Putamen (tissue), 1 donor: ENCODE measurements around the gene AQP1.

Source experiments
- DNase-seq: peaks from one replicate; pipeline ENCODE4 v3.0.0-alpha.2; 2016; ENCODE audit warnings: low spot score

Gene AQP1

GRCh38 chr7:30921540-30922401 is 10.1 kb downstream of the AQP1 start:
- no peak for DNase-seq

DNA sequence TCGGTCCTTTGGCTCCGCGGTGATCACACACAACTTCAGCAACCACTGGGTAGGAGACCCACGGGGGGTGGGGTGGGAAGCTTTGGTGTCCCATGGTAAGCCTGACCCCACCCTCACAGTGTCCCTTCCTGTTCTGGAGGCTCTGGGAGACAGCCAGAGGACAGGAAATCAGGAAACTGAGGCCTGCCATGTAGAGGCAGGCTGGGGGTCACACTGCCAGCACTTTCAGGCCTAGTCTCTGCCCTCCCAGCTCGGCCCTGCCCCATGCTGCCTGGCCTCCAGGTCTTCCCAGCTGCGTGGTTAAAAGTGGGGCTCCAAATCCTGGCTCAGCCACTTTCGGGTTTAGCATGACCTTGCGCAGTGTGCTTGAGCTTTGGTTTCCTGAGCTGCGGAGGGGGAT is 10.9 kb downstream of the AQP1 start:
- DNase-seq: no peak

- no peak for DNase-seq
These were observed 11.5 kb downstream of the AQP1 start for GRCh38 chr7:30923009-30923773.

GRCh38 chr7:30923774-30924413 is 12.2 kb downstream of the AQP1 start:
- no peak for DNase-seq

DNA sequence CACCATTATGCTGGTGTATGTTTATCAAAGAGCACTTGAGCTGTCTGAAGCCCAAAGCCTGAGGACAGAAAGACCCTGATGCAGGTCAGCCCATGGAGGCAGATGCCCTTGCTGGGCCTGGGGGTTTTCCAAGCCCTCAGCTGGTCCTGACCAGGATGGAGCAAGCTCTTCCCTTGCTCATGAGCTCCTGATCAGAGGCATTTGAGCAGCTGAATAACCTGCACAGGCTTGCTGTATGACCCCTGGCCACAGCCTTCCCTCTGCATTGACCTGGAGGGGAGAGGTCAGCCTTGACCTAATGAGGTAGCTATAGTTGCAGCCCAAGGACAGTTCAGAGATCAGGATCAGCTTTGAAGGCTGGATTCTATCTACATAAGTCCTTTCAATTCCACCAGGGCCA is 13.0 kb downstream of the AQP1 start:
- no peak for DNase-seq

- no peak for DNase-seq
These were observed 13.5 kb downstream of the AQP1 start for GRCh38 chr7:30925117-30925516.

- no peak for DNase-seq
These were observed 14.3 kb downstream of the AQP1 start for GRCh38 chr7:30925913-30926312.

DNA sequence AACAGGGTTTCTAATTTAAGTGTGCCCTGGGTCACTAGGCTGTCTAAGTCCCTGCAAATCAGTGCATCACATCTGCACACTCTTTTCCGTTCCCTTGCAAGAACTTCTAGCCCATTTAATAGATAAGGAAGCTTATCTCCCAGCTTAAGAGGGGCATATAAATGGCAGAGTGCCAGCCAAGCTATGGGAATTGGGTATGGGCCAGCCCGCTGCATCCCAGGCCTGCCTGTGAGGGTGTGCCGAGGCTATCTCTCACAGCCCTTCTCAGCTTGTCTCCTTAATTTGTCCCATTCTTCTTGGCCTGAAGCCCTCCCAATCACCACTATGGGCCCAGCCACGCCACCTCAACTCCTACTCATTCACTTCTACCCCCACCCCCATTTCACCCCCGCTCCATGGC is 14.7 kb downstream of the AQP1 start:
- DNase-seq: no peak

DNA sequence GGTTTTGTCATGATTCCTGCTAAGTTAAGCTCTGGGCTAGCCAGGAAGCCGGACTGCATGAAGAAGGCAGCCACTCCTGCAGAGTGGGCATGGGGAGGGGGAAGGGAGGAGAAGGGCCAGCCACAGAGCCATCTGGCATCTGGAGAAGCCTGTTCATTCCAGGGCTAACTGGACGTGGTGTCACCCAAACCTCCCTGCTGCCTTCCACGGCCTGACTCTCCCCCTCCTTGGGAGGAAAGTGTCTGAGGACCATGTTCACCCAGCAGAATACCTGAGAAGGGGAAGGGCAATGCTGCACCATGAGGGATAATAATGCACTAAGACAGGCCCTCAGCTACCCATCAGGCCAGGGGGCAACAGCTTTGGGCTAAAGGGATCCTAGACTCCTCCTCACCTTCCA is 15.4 kb downstream of the AQP1 start:
- DNase-seq: no peak

GRCh38 chr7:30927559-30927958 is 15.9 kb downstream of the AQP1 start:
- DNase-seq: no peak

GRCh38 chr7:30928254-30928872 is 16.7 kb downstream of the AQP1 start:
- no peak for DNase-seq

GRCh38 chr7:30929686-30930085 is 18.0 kb downstream of the AQP1 start:
- DNase-seq: no peak

- DNase-seq: no peak
These were observed 19.0 kb downstream of the AQP1 start for GRCh38 chr7:30930621-30931020.

GRCh38 chr7:30931161-30931928 is 19.7 kb downstream of the AQP1 start:
- no peak for DNase-seq

GRCh38 chr7:30931929-30932540 is 20.4 kb downstream of the AQP1 start:
- no peak for DNase-seq

- no peak for DNase-seq
These were observed 20.9 kb downstream of the AQP1 start for GRCh38 chr7:30932562-30932961.

DNA sequence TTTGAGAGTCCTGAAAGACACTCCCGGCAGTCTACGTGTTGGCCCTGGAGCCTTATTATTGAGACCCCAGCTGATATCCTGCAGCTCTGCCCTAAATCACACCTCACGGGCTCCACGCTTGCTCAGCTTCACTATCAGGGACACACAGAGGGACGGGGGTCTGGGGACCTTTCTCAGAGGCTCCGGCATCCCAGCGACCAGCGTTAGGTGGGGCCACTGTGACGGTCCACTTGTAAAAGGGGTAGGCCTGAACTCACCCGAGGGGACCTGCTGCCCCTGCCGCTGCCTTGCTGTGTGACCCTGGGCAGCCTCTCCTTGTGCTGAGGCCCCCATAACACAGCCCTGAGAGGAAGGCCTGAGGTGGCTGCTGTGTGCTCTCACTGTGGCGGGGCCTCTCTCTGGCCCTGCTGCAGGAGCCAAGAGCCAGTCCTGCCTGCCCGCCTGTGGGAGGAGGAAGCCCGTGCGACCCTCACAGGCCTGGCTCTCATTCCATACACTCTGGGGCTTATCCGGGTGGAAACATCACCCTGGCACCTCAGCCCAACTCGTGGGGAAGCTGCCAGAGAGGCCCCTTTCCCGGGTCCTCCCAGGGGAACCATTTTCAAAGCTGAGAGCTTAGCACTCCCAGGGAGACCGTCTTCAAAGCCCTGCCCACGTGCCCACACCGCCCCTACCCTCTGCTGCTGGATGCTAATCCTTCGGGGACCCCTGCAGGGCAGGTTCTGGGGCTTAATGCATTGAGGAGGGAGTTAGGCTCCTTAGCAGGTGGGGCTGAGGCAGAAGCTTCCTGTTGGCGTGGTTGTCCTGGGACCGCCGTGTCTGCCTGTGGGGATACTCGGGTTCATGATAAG is 21.7 kb downstream of the AQP1 start:
- DNase-seq: no peak

DNA sequence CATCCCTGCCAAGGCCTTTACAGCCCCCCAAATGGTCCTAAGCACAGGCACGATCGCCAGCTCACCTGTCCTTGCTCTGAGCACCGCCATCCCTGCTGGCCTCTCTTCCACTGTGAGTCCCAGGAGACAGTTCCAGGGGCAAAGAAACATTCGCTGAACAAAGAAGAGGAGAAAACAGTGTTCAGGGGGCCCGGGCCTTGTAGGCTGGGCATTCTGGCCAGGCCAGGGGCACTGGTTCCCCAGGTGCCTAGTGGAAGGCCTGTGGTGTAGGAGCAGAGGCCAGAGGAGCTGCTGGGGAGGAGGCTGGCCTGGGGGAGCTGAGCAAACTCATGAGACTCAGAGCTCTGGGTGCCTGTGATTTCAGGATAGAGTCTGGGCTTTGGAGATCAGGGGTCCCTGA is 22.6 kb downstream of the AQP1 start:
- no peak for DNase-seq

GRCh38 chr7:30934732-30935568 is 23.3 kb downstream of the AQP1 start:
- no peak for DNase-seq

DNA sequence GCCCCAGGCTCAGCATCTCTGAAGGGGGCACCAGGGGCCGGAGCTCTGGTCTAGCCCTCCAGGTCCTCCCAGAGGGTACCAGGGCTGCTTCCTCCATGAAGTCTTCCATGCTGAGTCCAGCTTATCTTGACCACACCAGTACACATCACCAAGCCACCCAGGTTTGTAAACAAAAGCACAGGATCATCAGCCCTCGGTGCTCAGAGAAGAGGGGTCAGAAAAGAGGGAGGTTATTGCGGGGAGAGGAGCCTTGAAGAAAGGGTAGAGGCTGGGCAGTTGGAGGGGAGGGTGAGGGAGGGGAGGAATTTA is 23.9 kb downstream of the AQP1 start:
- no peak for DNase-seq
